ENCODE measurements around the gene SCFD2. TPM values are rescaled to one million over a fixed set of nuclear protein-coding genes. Genes with fewer than 3 reads are reported as not detected.

Gene SCFD2
- total and polyA plus RNA-seq, 10 of the 15 experiments (the other 5 are each of a cell fraction or from before 2014, with no cell fraction given) = 4.8 to 37.6 (median 24.9) TPM

DNA sequence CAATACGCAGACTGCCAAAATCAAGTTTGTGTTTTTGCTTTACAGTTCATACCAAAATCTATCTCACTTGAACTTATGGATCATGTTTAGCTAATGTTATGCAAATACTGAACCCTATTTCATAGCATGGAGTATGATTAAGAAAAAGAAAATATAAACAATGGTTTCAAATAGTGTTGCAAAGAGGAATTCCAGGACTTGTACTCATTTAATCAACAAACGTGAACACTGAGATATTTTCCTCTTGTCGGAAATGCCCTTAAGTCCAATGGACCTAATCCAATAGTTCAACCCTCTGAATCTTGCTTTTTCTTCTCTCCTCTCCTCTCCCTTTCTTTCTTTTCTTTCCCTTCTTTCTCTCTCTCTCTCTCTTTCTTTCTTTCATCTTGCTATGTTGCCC is 473.0 kb downstream of the SCFD2 start:
- ATAC-seq (no peak), FAIRE-seq (no peak), DNase-seq (ENCODE audit: low read depth, low spot score) (no peak)
- H3K79me2 ChIP-seq (ENCODE audit: control insufficient read depth, insufficient read depth, low read length) = no peaks in the 10 kb centered on the region
- H3K9ac ChIP-seq (ENCODE audit: control insufficient read depth, insufficient read depth, low read length) = no peak overlapping the region
- ChIA-PET RAD21 (ENCODE audit: unreplicated experiment) (no interaction called here), POLR2A (no interaction called here), CTCF (interaction anchor here (0.9 kb wide), 1 partner anchor 9 kb away, joined by 3 read pairs; no protein-coding TSS in a partner anchor), SMC1A (ENCODE audit: uncharacterized antibody, unreplicated experiment) (interaction anchor here (1.3 kb wide), 1 partner anchor 16 kb away, joined by 3 read pairs; no protein-coding TSS in a partner anchor)
- 96% methylated on average over 3 of the region's 3 CpGs for WGBS (ENCODE audit: insufficient coverage, insufficient replicate concordance, low lambda C conversion rate, missing lambda C conversion rate)
- no peaks in the 10 kb centered on the region for H3K9me3 ChIP-seq (replicated peaks; ENCODE audit: control insufficient read depth, insufficient read depth, low read length)
- H3K4me1 ChIP-seq (ENCODE audit: control insufficient read depth, insufficient read depth, low read length) = no peaks in the 10 kb centered on the region
- H2AFZ ChIP-seq (ENCODE audit: control insufficient read depth, low read depth, low read length) = no peak overlapping the region
- no peaks in the 10 kb centered on the region for H3K27me3 ChIP-seq (replicated peaks in 1 of 2; ENCODE audit: control insufficient read depth in 2 of 2, insufficient read depth in 2 of 2, low read length in 1 of 2)
- H4K20me1 ChIP-seq (ENCODE audit: control insufficient read depth, insufficient read depth) = no peaks in the 10 kb centered on the region
- H3K27ac ChIP-seq (ENCODE audit: control insufficient read depth, insufficient read depth) = no peak overlapping the region
- no peak overlapping the region for H3K4me3 ChIP-seq
- intact Hi-C loops (cut with micrococcal nuclease; ENCODE audit: unreplicated experiment) (no loop called here), in situ Hi-C loops (cut with MboI) (no loop called here)
- no peak overlapping the region for H3K4me2 ChIP-seq (ENCODE audit: control insufficient read depth, insufficient read depth)
- no peaks in the 10 kb centered on the region for H3K36me3 ChIP-seq (ENCODE audit: control insufficient read depth in 2 of 2, insufficient read depth in 2 of 2, low read length in 1 of 2)
- no TSS peak for BruUV-seq (replicated peaks)
- TF ChIP-seq RAD21 (IDR thresholded peaks at IDR 0.05; ENCODE audit: insufficient read depth, low read depth, low read length) = no peak
- no peak for TF ChIP-seq CBX5 (IDR thresholded peaks at IDR 0.05; ENCODE audit: low read depth)
- TF ChIP-seq, protein P1, sequence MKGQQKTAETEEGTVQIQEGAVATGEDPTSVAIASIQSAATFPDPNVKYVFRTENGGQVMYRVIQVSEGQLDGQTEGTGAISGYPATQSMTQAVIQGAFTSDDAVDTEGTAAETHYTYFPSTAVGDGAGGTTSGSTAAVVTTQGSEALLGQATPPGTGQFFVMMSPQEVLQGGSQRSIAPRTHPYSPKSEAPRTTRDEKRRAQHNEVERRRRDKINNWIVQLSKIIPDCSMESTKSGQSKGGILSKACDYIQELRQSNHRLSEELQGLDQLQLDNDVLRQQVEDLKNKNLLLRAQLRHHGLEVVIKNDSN (IDR thresholded peaks at IDR 0.05; ENCODE audit: borderline replicate concordance, extremely low read length, insufficient read depth, low read depth, low read length) = no peak
- TF ChIP-seq YY1 (IDR thresholded peaks at IDR 0.05; ENCODE audit: low read depth, low read length) = no peak
- TF ChIP-seq SMC3 (IDR thresholded peaks at IDR 0.05; ENCODE audit: borderline replicate concordance, low read length) = no peak
- no peak for TF ChIP-seq RB1 (IDR thresholded peaks at IDR 0.05; ENCODE audit: borderline replicate concordance)
- no peak for TF ChIP-seq KDM1A (IDR thresholded peaks at IDR 0.05; ENCODE audit: borderline replicate concordance)
- TF ChIP-seq PAX5 (IDR thresholded peaks at IDR 0.05; ENCODE audit: borderline replicate concordance, low read depth, low read length) = no peak
- TF ChIP-seq, protein P2, sequence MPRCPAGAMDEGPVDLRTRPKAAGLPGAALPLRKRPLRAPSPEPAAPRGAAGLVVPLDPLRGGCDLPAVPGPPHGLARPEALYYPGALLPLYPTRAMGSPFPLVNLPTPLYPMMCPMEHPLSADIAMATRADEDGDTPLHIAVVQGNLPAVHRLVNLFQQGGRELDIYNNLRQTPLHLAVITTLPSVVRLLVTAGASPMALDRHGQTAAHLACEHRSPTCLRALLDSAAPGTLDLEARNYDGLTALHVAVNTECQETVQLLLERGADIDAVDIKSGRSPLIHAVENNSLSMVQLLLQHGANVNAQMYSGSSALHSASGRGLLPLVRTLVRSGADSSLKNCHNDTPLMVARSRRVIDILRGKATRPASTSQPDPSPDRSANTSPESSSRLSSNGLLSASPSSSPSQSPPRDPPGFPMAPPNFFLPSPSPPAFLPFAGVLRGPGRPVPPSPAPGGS (IDR thresholded peaks at IDR 0.05; ENCODE audit: borderline replicate concordance, insufficient read depth, low read depth, low read length, poor library complexity, severe bottlenecking) = no peak
- TF ChIP-seq, protein P3, sequence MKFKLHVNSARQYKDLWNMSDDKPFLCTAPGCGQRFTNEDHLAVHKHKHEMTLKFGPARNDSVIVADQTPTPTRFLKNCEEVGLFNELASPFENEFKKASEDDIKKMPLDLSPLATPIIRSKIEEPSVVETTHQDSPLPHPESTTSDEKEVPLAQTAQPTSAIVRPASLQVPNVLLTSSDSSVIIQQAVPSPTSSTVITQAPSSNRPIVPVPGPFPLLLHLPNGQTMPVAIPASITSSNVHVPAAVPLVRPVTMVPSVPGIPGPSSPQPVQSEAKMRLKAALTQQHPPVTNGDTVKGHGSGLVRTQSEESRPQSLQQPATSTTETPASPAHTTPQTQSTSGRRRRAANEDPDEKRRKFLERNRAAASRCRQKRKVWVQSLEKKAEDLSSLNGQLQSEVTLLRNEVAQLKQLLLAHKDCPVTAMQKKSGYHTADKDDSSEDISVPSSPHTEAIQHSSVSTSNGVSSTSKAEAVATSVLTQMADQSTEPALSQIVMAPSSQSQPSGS (IDR thresholded peaks at IDR 0.05; ENCODE audit: low read length) = no peak
- TF ChIP-seq RUNX3 (IDR thresholded peaks at IDR 0.05; ENCODE audit: low read length) = no peak
- no peak for TF ChIP-seq TBL1XR1 (IDR thresholded peaks at IDR 0.05; ENCODE audit: low read depth, low read length)
- TF ChIP-seq IRF4 (IDR thresholded peaks at IDR 0.05; ENCODE audit: low read depth, low read length) = no peak
- no peak for TF ChIP-seq LARP7 (IDR thresholded peaks at IDR 0.05)
- TF ChIP-seq IKZF2 (IDR thresholded peaks at IDR 0.05) = no peak
- no peak for TF ChIP-seq HDAC2 (IDR thresholded peaks at IDR 0.05)
- no peak for TF ChIP-seq POLR2AphosphoS2 (IDR thresholded peaks at IDR 0.05; ENCODE audit: low read depth, low read length)
- TF ChIP-seq, protein P4, sequence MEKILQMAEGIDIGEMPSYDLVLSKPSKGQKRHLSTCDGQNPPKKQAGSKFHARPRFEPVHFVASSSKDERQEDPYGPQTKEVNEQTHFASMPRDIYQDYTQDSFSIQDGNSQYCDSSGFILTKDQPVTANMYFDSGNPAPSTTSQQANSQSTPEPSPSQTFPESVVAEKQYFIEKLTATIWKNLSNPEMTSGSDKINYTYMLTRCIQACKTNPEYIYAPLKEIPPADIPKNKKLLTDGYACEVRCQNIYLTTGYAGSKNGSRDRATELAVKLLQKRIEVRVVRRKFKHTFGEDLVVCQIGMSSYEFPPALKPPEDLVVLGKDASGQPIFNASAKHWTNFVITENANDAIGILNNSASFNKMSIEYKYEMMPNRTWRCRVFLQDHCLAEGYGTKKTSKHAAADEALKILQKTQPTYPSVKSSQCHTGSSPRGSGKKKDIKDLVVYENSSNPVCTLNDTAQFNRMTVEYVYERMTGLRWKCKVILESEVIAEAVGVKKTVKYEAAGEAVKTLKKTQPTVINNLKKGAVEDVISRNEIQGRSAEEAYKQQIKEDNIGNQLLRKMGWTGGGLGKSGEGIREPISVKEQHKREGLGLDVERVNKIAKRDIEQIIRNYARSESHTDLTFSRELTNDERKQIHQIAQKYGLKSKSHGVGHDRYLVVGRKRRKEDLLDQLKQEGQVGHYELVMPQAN (conservative IDR thresholded peaks at IDR 0.05) = no peak
